Activated T-cell treated with anti-CD3 and anti-CD28 coated beads, Interleukin-2, amount 50 U/mL, for 4 hours (primary cell): ENCODE measurements around the gene ASIC3. TPM values are rescaled to one million over a fixed set of nuclear protein-coding genes. Genes with fewer than 3 reads are reported as not detected.
"Not testable (repeated sequence)": the region's sequence is repeated elsewhere in the genome, so short reads cannot be mapped to it uniquely, and the experiment has no call there.

Source experiments
- ATAC-seq, 2 donors: fragments of 200-7000 bp; cut with Tn5 transposase; one replicate each; pipeline ENCODE4 v1.10.0; 2021
- DNase-seq: peaks from one replicate; pipeline ENCODE4 v3.0.0-alpha.2; 2020
- H3K27me3 Mint-ChIP-seq: one replicate; pipeline ENCODE4 v1.8.0; 2021; ENCODE audit warnings: low read depth, mixed read lengths
- H3K36me3 Mint-ChIP-seq: one replicate; pipeline ENCODE4 v1.8.0; 2022; ENCODE audit warnings: mixed read lengths; ENCODE audit not compliant: insufficient read depth
- H3K4me1 Mint-ChIP-seq: one replicate; pipeline ENCODE4 v1.8.0; 2021; ENCODE audit warnings: low read depth, mixed read lengths
- H3K4me3 Mint-ChIP-seq: one replicate; pipeline ENCODE4 v1.8.0; 2021; ENCODE audit warnings: mild to moderate bottlenecking, moderate library complexity, mixed read lengths
- H3K9me3 Mint-ChIP-seq: one replicate; pipeline ENCODE4 v1.8.0; 2021; ENCODE audit warnings: mixed read lengths
- total RNA-seq, 3 donors: library from RNA; stranded (reverse); gene quantifications; one replicate each; pipeline ENCODE4 v1.2.1, GENCODE V29; 2021

ASIC3 gene
- total RNA-seq, 3 donors from 2014 or later: 2.4 to 3.4 (median 3.3) TPM

- DNase-seq: no peak
- peaks cover 14% of the 10 kb centered on the region for H3K4me1 Mint-ChIP-seq
- no peak overlapping the region for H3K4me3 Mint-ChIP-seq
- no peaks in the 10 kb centered on the region for H3K27me3 Mint-ChIP-seq
- ATAC-seq: no peak
- peaks cover 6% of the 10 kb centered on the region for H3K36me3 Mint-ChIP-seq
- no peaks in the 10 kb centered on the region for H3K9me3 Mint-ChIP-seq
These were observed 13.9 kb upstream of the ASIC3 start for GRCh38 chr7:151034312-151035025.

GRCh38 chr7:151035026-151035717 is 13.2 kb upstream of the ASIC3 start:
- DNase-seq: no peak
- ATAC-seq: no peak
- Mint-ChIP-seq H3K9me3 (no peaks in the 10 kb centered on the region), H3K4me1 (peaks cover 16% of the 10 kb centered on the region), H3K27me3 (no peaks in the 10 kb centered on the region), H3K4me3 (no peak overlapping the region), H3K36me3 (peaks cover 6% of the 10 kb centered on the region)

- H3K36me3 Mint-ChIP-seq: peaks cover 6% of the 10 kb centered on the region
- H3K4me1 Mint-ChIP-seq: peaks cover 16% of the 10 kb centered on the region
- H3K9me3 Mint-ChIP-seq: no peaks in the 10 kb centered on the region
- DNase-seq (no peak), ATAC-seq (no peak)
- H3K27me3 Mint-ChIP-seq: no peaks in the 10 kb centered on the region
- H3K4me3 Mint-ChIP-seq: no peak overlapping the region
These were observed 12.4 kb upstream of the ASIC3 start for GRCh38 chr7:151035902-151036301.

GRCh38 chr7:151038951-151039849 is 9.1 kb upstream of the ASIC3 start:
- ATAC-seq: peak; percentile 85 to 88
- Mint-ChIP-seq H3K4me3 (peak overlapping the region; percentile 51), H3K9me3 (no peaks in the 10 kb centered on the region), H3K36me3 (peaks cover 4% of the 10 kb centered on the region), H3K4me1 (peaks cover 16% of the 10 kb centered on the region), H3K27me3 (no peaks in the 10 kb centered on the region)
- DNase-seq: peak; percentile 64

- Mint-ChIP-seq H3K36me3 (peaks cover 6% of the 10 kb centered on the region), H3K27me3 (no peaks in the 10 kb centered on the region), H3K9me3 (no peaks in the 10 kb centered on the region), H3K4me1 (peaks cover 16% of the 10 kb centered on the region), H3K4me3 (no peak overlapping the region)
- no peak for DNase-seq
- no peak for ATAC-seq
These were observed 8.3 kb upstream of the ASIC3 start for GRCh38 chr7:151039850-151040548.

- DNase-seq (no peak), ATAC-seq (no peak)
- peaks cover 2% of the 10 kb centered on the region for H3K36me3 Mint-ChIP-seq
- H3K27me3 Mint-ChIP-seq: no peaks in the 10 kb centered on the region
- peaks cover 16% of the 10 kb centered on the region for H3K4me1 Mint-ChIP-seq
- no peaks in the 10 kb centered on the region for H3K9me3 Mint-ChIP-seq
- no peak overlapping the region for H3K4me3 Mint-ChIP-seq
These were observed 7.5 kb upstream of the ASIC3 start for GRCh38 chr7:151040616-151041375.

- peaks cover 16% of the 10 kb centered on the region for H3K4me1 Mint-ChIP-seq
- not testable (repeated sequence) for ATAC-seq, DNase-seq, H3K4me3 Mint-ChIP-seq, H3K9me3 Mint-ChIP-seq, H3K36me3 Mint-ChIP-seq, H3K27me3 Mint-ChIP-seq
These were observed 4.9 kb upstream of the ASIC3 start for GRCh38 chr7:151043449-151043848.

- Mint-ChIP-seq H3K27me3 (no peaks in the 10 kb centered on the region), H3K4me1 (peaks cover 11% of the 10 kb centered on the region), H3K4me3 (no peak overlapping the region), H3K36me3 (peaks cover 2% of the 10 kb centered on the region), H3K9me3 (no peaks in the 10 kb centered on the region)
- no peak for DNase-seq
- ATAC-seq: no peak
These were observed 4.4 kb upstream of the ASIC3 start for GRCh38 chr7:151043959-151044358.

GRCh38 chr7:151045262-151045661 is 3.1 kb upstream of the ASIC3 start:
- Mint-ChIP-seq H3K36me3 (peaks cover 2% of the 10 kb centered on the region), H3K27me3 (peaks cover 3% of the 10 kb centered on the region), H3K4me3 (no peak overlapping the region), H3K4me1 (no peaks in the 10 kb centered on the region), H3K9me3 (no peaks in the 10 kb centered on the region)
- ATAC-seq: no peak
- DNase-seq: no peak

- DNase-seq (no peak), ATAC-seq (no peak)
- Mint-ChIP-seq H3K27me3 (peaks cover 5% of the 10 kb centered on the region), H3K4me1 (no peaks in the 10 kb centered on the region), H3K36me3 (peaks cover 2% of the 10 kb centered on the region), H3K4me3 (no peak overlapping the region), H3K9me3 (no peaks in the 10 kb centered on the region)
These were observed 2.4 kb upstream of the ASIC3 start for GRCh38 chr7:151045967-151046366.

GRCh38 chr7:151046603-151047573 is 1.4 kb upstream of the ASIC3 start:
- no peak for ATAC-seq
- no peaks in the 10 kb centered on the region for H3K4me1 Mint-ChIP-seq
- peaks cover 2% of the 10 kb centered on the region for H3K36me3 Mint-ChIP-seq
- no peaks in the 10 kb centered on the region for H3K9me3 Mint-ChIP-seq
- no peak for DNase-seq
- no peak overlapping the region for H3K4me3 Mint-ChIP-seq
- H3K27me3 Mint-ChIP-seq: peaks cover 5% of the 10 kb centered on the region

- peaks cover 5% of the 10 kb centered on the region for H3K27me3 Mint-ChIP-seq
- DNase-seq: no peak
- H3K36me3 Mint-ChIP-seq: peaks cover 2% of the 10 kb centered on the region
- H3K4me3 Mint-ChIP-seq: no peak overlapping the region
- H3K4me1 Mint-ChIP-seq: peaks cover 2% of the 10 kb centered on the region
- no peak for ATAC-seq
- no peaks in the 10 kb centered on the region for H3K9me3 Mint-ChIP-seq
These were observed 656 bp downstream of the ASIC3 start for GRCh38 chr7:151048911-151049463.
